ENCODE results near the gene LPGAT1.

GRCh38 chr1:211830055-211830327 lies 572 bp downstream of the LPGAT1 start:
- TF ChIP-seq SIN3A (IDR thresholded peaks at IDR 0.05; ENCODE audit: borderline replicate concordance, insufficient read depth, low read length) (no peak), TAF1 (IDR thresholded peaks at IDR 0.05; ENCODE audit: borderline replicate concordance, insufficient read depth, low read length) (no peak), POLR2AphosphoS5 (IDR thresholded peaks at IDR 0.05; ENCODE audit: low read depth, low read length) (no peak), REST (IDR thresholded peaks at IDR 0.05; ENCODE audit: insufficient read depth in 1 of 2, low read depth in 2 of 2, low read length in 2 of 2) (no peak), FOXP2 (optimal IDR thresholded peaks at IDR 0.05; ENCODE audit: borderline replicate concordance, extremely low read depth, extremely low read length, insufficient read depth) (no peak)
